Measurements from ENCODE around the gene USP32.

The USP32 gene

GRCh38 chr17:60327134-60327900 lies 64.6 kb downstream of the USP32 start:
- no peak for DNase-seq

DNA sequence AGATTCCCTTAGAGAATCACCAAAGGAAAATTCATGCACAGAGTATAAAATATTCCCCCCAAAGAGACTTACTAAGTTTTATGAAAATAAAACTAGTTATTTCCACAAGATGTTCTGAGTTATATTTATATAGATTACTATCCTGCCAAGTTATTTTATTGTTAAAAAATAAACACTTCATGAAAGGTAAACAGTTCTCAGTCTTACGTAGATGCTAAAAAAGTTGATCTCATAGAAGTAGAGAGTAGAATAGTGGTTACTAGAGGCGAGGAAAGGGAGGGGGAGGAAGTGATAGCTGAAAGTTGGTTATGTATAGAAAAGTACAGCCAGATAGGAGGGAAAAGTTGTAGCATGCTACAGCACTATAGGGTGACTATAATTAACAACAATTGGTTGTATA lies 65.2 kb downstream of the USP32 start:
- DNase-seq, result no peak

DNA sequence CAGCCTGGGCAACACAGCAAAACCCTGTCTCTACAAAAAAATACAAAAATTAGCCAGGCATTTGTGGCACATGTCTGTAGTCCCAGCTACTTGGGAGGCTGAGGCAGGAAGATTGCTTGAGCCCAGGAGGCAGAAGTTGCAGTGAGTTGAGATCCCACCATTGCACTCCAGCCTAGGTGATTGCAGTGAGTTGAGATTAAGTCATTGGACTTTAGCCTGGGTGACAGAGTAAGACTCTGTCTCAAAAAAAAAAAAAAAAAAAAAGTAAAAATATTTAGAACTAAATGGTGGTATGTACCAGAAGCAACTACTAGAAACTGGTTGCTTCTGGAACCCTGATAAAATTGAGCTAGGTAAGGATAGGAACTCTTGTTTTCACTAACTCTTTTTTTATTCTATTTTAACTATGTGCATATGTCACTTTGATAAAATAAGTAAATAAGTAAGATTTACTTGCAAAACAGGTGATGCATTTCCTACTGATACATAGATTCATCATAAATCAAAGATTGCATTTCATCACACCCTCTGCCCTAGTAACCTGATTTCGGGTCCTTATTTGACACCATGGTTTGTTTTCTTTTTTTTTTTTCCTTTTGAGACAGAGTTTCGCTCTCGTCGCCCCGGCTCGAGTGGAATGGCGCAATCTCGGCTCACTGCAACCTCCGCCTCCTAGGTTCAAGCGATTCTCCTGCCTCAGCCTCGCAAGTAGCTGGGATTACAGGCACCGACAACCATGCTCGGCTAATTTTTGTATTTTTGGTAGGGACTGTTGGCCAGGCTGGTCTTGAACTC lies 66.0 kb downstream of the USP32 start:
- DNase-seq, result no peak

DNA sequence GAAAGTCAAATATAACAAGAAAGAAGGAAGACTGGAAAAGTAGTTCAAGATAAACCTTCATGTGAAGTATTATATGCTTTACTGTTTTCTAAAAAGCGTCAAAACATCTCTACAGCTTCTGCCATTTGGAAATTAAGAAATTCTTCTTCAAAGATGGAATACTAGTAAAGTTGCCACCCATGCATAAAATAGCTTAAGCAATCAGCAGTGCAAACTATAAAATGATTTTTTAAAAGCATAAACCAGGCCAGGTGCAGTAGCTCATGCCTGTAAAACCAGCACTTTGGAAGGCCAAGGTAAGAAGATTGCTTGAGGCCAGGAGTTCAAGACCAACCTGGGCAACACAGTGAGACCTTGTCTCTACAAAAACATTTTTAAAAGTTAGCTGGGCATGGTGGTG lies 68.2 kb downstream of the USP32 start:
- DNase-seq, result no peak

DNA sequence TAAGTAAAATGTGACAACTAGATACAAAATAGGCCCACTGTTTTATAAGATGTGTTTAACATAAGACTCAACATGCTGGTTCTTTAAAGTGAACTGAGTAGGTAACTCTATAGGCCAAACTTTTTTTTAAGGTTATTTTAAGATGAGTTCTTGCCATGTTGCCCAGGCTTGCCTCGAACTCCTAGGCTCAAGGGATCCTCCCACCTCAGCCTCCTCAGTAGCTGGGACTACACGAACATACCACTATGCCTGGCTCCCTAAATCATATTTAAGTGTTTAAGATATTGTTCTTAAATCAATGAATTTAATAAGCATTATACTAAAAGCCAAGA lies 69.9 kb downstream of the USP32 start:
- no peak for DNase-seq

DNA sequence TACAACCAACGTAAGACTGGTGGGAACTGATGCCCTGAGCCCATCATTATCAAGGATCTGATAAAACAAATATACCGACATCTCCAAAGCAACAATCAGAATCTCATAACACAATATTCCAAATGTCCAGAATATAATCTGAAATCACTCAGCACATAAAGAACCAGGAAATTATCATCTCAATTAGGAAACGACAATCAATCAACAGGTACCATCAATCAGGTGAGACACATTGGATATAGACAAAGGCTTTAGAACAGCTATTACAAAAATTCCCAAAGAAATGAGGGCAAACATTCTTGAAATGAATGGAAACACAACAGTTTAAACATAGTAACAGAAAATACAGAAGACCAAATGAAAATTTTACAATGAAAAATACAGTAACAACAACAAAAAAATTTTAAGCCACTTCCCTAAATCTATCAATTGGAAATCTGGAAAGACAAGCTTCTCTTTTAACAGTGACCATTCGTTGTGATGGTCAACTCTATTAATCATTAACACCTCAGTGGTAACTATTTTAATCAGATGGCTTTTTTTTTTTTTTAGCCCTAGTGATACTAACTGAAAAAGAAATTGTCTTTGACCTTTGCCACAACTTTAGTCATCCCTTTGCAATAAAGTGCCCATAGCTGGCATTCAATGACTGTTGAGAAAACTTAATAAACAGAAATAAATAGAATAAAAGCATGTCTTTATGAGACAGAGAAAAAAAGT lies 70.4 kb downstream of the USP32 start:
- no peak for DNase-seq

DNA sequence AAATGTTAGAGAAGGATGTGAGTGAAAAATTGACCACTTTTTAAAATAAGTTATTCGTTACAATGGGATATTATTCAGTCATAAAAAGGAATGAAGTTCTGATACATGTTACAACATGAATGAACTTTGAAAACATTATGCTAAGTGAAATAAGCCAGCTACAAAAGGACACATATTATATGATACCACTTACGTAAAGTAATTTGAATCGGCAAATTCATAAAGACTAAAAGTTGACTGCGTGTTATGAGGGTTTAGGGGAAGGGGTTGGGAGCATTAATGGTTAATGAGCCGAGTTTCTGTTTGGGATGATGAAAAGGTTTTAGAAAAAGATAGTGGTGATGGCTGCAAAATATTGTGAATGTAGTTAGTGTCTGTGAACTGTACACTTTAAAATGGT lies 73.1 kb downstream of the USP32 start:
- no peak for DNase-seq

- DNase-seq, result no peak
These were observed 73.6 kb downstream of the USP32 start for GRCh38 chr17:60318326-60318725.

GRCh38 chr17:60315650-60316049 lies 76.3 kb downstream of the USP32 start:
- no peak for DNase-seq

GRCh38 chr17:60314900-60315299 lies 77.0 kb downstream of the USP32 start:
- DNase-seq, result peak; percentile 15

GRCh38 chr17:60314423-60314822 lies 77.5 kb downstream of the USP32 start:
- DNase-seq, result no peak

- DNase-seq, result no peak
These were observed 80.0 kb downstream of the USP32 start for GRCh38 chr17:60311936-60312335.

- no peak for DNase-seq
These were observed 80.7 kb downstream of the USP32 start for GRCh38 chr17:60311186-60311585.

GRCh38 chr17:60305141-60305540 lies 86.8 kb downstream of the USP32 start:
- no peak for DNase-seq

GRCh38 chr17:60304502-60304901 lies 87.4 kb downstream of the USP32 start:
- no peak for DNase-seq

DNA sequence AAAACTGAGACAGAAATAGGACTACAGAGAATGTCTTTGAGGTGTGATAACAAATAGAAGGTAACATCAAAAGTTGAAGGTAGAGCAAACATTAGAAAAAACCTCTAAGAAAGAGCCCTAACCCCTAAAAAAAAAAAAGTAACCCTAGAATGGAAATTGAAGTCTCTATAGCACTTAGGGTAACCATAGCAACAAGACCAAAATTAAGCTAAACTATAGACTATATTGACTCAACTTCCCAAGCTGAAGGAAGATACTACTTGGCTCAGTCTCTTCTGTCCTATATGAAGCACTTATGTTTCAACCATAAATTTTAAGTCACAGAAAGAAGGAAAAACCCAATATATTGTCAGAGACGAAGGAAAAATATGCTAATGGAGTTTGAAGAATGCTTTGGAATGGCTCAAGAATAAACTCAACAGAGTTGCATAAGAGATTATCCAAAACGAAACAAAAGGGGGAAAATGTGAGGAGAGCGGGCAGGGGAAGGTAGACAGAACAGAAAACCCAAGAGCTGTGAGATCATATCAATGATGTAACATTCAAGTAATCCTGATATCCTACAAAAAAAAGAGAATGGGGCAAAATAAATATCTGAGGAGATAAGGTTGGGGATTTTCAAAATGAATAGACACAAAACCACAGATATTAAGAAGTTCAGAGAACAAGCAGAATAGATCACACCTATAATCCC lies 88.4 kb downstream of the USP32 start:
- DNase-seq, result no peak

- no peak for DNase-seq
These were observed 90.3 kb downstream of the USP32 start for GRCh38 chr17:60301649-60302048.

DNA sequence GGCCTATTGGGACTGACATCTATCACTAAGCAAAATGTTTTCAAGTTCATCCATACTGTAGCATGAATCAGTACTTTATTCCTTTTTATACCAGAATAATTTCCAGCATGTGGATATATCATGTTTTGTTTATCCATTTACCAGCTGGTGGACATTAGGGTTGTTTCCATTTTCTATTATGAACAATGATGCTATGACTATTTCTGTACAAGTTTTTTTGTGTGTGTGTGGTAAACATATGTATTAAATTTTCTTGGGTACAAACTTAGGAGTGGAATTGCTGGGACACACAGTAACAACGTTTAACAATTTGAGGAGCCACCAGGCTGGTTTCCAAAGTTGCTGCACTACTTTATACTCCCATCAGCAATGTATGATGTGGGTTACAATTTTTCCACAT lies 91.0 kb downstream of the USP32 start:
- DNase-seq, result no peak

- DNase-seq, result no peak
These were observed 91.9 kb downstream of the USP32 start for GRCh38 chr17:60300011-60300410.

GRCh38 chr17:60297760-60298401 lies 94.1 kb downstream of the USP32 start:
- DNase-seq, result no peak

DNA sequence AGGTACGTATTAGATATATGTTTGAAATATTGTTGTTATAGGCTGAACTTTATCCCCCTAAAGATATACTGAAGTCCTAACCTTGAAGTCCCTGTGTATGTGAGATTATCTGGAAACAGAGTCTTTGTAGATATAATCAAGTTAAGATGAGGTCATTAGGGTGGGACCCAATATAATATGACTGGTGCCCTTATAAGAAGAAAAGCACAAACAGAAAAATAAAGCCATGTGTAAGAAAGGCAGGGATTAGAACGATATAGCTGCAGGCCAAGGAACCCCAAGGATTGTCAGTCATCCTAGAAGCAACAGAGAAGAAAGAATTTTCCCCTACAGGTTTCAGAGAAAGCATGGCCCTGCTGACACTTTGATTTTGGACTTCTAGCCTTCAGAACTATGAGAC lies 95.8 kb downstream of the USP32 start:
- DNase-seq, result no peak

DNA sequence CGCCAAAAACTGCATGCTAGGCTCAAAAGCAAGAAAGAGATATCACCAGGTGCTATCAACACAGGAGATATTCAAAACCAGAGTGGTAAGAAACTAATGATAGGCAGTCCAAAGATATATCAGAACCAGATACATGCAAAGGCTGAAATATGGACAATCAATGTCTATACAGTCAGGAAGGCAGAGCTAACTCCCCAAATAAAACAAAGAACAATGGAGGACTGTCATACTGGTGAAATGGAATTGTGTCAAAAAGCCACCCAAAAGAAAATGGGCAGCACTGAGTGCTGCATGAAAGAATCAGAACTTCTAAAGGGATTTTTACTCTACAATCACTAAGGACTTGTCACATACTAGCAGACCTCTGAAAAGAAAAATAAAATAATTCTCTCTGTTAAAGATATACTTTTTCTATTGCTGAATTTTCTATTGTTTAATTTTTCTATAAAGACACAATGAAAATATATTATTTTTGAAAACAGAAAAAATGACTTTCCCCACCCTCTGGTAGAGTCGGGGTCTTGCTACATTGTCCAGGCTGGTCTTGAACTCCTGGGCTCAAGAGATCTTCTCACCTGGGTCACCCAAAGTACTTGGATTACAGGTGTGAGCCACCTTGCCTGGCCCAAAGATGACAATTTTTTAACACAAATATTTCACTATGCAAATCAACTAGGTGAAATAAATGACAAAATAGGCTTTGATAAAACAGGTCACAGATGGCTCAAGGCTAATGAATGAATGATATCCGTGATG lies 98.2 kb downstream of the USP32 start:
- DNase-seq, result no peak

All from stimulated activated CD4-positive, alpha-beta T cell treated with anti-CD3 and anti-CD28 coated beads, Interleukin-1b, Interleukin-23, amount 100 ng/mL, for 48 hours (primary cell).